HG03066 (cell line): ENCODE data around the gene CBFA2T2.
"Not testable (repeated sequence)": the region's sequence is repeated elsewhere in the genome, so short reads cannot be mapped to it uniquely, and the experiment has no call there.

ENCODE experiments used
- ATAC-seq: cut with Tn5 transposase; IDR thresholded peaks from one replicate; pipeline ENCODE4 v1.9.1; 2021; ENCODE audit warnings: low read depth; ENCODE audit not compliant: unreplicated experiment

Gene CBFA2T2

GRCh38 chr20:33568868-33569801 lies 79.2 kb downstream of the CBFA2T2 start:
- ATAC-seq, result no peak

- no peak for ATAC-seq
Measured at GRCh38 chr20:33569802-33570391, 80.0 kb downstream of the CBFA2T2 start.

- ATAC-seq, result no peak
Measured at GRCh38 chr20:33570743-33571142, 80.8 kb downstream of the CBFA2T2 start.

GRCh38 chr20:33573268-33573667 lies 83.4 kb downstream of the CBFA2T2 start:
- ATAC-seq, result not testable (repeated sequence)

GRCh38 chr20:33575282-33575681 lies 85.4 kb downstream of the CBFA2T2 start:
- ATAC-seq, result no peak

GRCh38 chr20:33576432-33577125 lies 86.7 kb downstream of the CBFA2T2 start:
- ATAC-seq, result no peak

GRCh38 chr20:33578510-33578909 lies 88.6 kb downstream of the CBFA2T2 start:
- ATAC-seq, result no peak

- ATAC-seq, result no peak
Measured at GRCh38 chr20:33583143-33583542, 93.2 kb downstream of the CBFA2T2 start.

- no peak for ATAC-seq
Measured at GRCh38 chr20:33584976-33585375, 95.1 kb downstream of the CBFA2T2 start.

- ATAC-seq, result no peak
Measured at GRCh38 chr20:33585413-33585812, 95.5 kb downstream of the CBFA2T2 start.

- ATAC-seq, result no peak
Measured at GRCh38 chr20:33589059-33589458, 99.2 kb downstream of the CBFA2T2 start.

GRCh38 chr20:33591901-33592300 lies 102.0 kb downstream of the CBFA2T2 start:
- not testable (repeated sequence) for ATAC-seq

GRCh38 chr20:33594743-33595142 lies 104.8 kb downstream of the CBFA2T2 start:
- ATAC-seq, result no peak

GRCh38 chr20:33600414-33600813 lies 110.5 kb downstream of the CBFA2T2 start:
- no peak for ATAC-seq

GRCh38 chr20:33600981-33601380 lies 111.1 kb downstream of the CBFA2T2 start:
- ATAC-seq, result no peak

GRCh38 chr20:33601861-33602260 lies 112.0 kb downstream of the CBFA2T2 start:
- no peak for ATAC-seq

- no peak for ATAC-seq
Measured at GRCh38 chr20:33602826-33603590, 113.1 kb downstream of the CBFA2T2 start.

- ATAC-seq, result no peak
Measured at GRCh38 chr20:33604084-33604990, 114.4 kb downstream of the CBFA2T2 start.

GRCh38 chr20:33604991-33605370 lies 115.1 kb downstream of the CBFA2T2 start:
- ATAC-seq, result no peak
